Measurements from ENCODE around the gene MICALL2.

The MICALL2 gene

GRCh38 chr7:1458683-1459511 is at the start of gene MICALL2:
MICALL2 (minus strand) TSS chr7:1459470; CDS start chr7:1459326, 144 bp downstream.
- TF ChIP-seq CTCF (IDR thresholded peaks at IDR 0.05; ENCODE audit: borderline replicate concordance, insufficient read depth, low read depth, low read length), result no peak
- H3K4me3 ChIP-seq (ENCODE audit: low read depth, low read length), result peak within 1 kb of the TSS; percentile 51

GRCh38 chr7:1508277-1508758 is 49.0 kb upstream of the MICALL2 start:
- H3K4me3 ChIP-seq (ENCODE audit: low read depth, low read length), result no peak overlapping the region
- TF ChIP-seq CTCF (IDR thresholded peaks at IDR 0.05; ENCODE audit: borderline replicate concordance, insufficient read depth, low read depth, low read length), result no peak

GRCh38 chr7:1505731-1506550 is 46.7 kb upstream of the MICALL2 start:
- no peak for TF ChIP-seq CTCF (IDR thresholded peaks at IDR 0.05; ENCODE audit: borderline replicate concordance, insufficient read depth, low read depth, low read length)
- peak overlapping the region; percentile 41 for H3K4me3 ChIP-seq (ENCODE audit: low read depth, low read length)

GRCh38 chr7:1503816-1504775 is 44.8 kb upstream of the MICALL2 start, which contains the start of gene INTS1:
INTS1 (minus strand) TSS chr7:1504389; CDS start chr7:1503960, 429 bp downstream.
- peak; percentile 90 for TF ChIP-seq CTCF (IDR thresholded peaks at IDR 0.05; ENCODE audit: borderline replicate concordance, insufficient read depth, low read depth, low read length)

GRCh38 chr7:1503390-1503789 is 44.1 kb upstream of the MICALL2 start:
- no peak for TF ChIP-seq CTCF (IDR thresholded peaks at IDR 0.05; ENCODE audit: borderline replicate concordance, insufficient read depth, low read depth, low read length)

More at GRCh38 chr7:1503816-1504775, 44.8 kb upstream of the MICALL2 start, which contains the start of gene INTS1:
- peak within 1 kb of the TSS; percentile 98 for H3K4me3 ChIP-seq (ENCODE audit: low read depth, low read length)

GRCh38 chr7:1502845-1503244 is 43.6 kb upstream of the MICALL2 start:
- H3K4me3 ChIP-seq (ENCODE audit: low read depth, low read length), result no peak overlapping the region
- no peak for TF ChIP-seq CTCF (IDR thresholded peaks at IDR 0.05; ENCODE audit: borderline replicate concordance, insufficient read depth, low read depth, low read length)

More at GRCh38 chr7:1503390-1503789, 44.1 kb upstream of the MICALL2 start:
- H3K4me3 ChIP-seq (ENCODE audit: low read depth, low read length), result peak overlapping the region; percentile 98
